Measurements from ENCODE around the gene ICAM1. TPM values are rescaled to one million over a fixed set of nuclear protein-coding genes. Genes with fewer than 3 reads are reported as not detected.

Gene ICAM1
- total RNA-seq, 1 experiment from 2014 or later, result 23.8 TPM

GRCh38 chr19:10305139-10305806 lies 34.4 kb downstream of the ICAM1 start:
- Histone ChIP-seq H3K27ac (no peak overlapping the region), H3K4me2 (no peak overlapping the region), H3K79me2 (ENCODE audit: low read depth) (no peaks in the 10 kb centered on the region), H3K4me1 (replicated peaks; ENCODE audit: insufficient read depth) (no peaks in the 10 kb centered on the region), H3K9me3 (ENCODE audit: insufficient read depth, low read depth) (no peaks in the 10 kb centered on the region), H3K4me3 (no peak overlapping the region), H3K27me3 (ENCODE audit: insufficient read depth, low read depth) (no peaks in the 10 kb centered on the region), H3F3A (ENCODE audit: insufficient read depth, low read depth) (peaks cover 6% of the 10 kb centered on the region; the same call in 1 of the 2 replicates), H4K20me1 (ENCODE audit: insufficient read depth) (no peaks in the 10 kb centered on the region), H3K36me3 (ENCODE audit: low read depth) (no peaks in the 10 kb centered on the region; the same call in 1 of the 2 replicates), H2AFZ (no peak overlapping the region), H3K9me2 (ENCODE audit: insufficient read depth) (no peaks in the 10 kb centered on the region)
- CTCF ChIA-PET, result no interaction called here
- no TSS peak for BruUV-seq (replicated peaks)
- POLR2A ChIA-PET (ENCODE audit: unreplicated experiment), result interaction anchor here (0.7 kb wide), 1 partner anchor 28 kb away, joined by 5 read pairs; no protein-coding TSS in a partner anchor
- intact Hi-C loops (cut with micrococcal nuclease; ENCODE audit: unreplicated experiment), result no loop called here
- TF ChIP-seq EZH2 (IDR thresholded peaks at IDR 0.05; ENCODE audit: low read depth), result no peak
- no peak for TF ChIP-seq CTCF (conservative IDR thresholded peaks at IDR 0.05)
- no peak for DNase-seq

- no peaks in the 10 kb centered on the region for H3K9me3 ChIP-seq (ENCODE audit: insufficient read depth, low read depth)
- no peaks in the 10 kb centered on the region for H4K20me1 ChIP-seq (ENCODE audit: insufficient read depth)
- intact Hi-C loops (cut with micrococcal nuclease; ENCODE audit: unreplicated experiment), result no loop called here
- H3K4me3 ChIP-seq, result no peak overlapping the region
- CTCF ChIA-PET, result no interaction called here
- H3K4me1 ChIP-seq (replicated peaks; ENCODE audit: insufficient read depth), result no peaks in the 10 kb centered on the region
- no peaks in the 10 kb centered on the region for H3K79me2 ChIP-seq (ENCODE audit: low read depth)
- no peaks in the 10 kb centered on the region for H3K9me2 ChIP-seq (ENCODE audit: insufficient read depth)
- peaks cover 6% of the 10 kb centered on the region; the same call in 1 of the 2 replicates for H3F3A ChIP-seq (ENCODE audit: insufficient read depth, low read depth)
- TF ChIP-seq EZH2 (IDR thresholded peaks at IDR 0.05; ENCODE audit: low read depth), result no peak
- TF ChIP-seq CTCF (conservative IDR thresholded peaks at IDR 0.05), result no peak
- POLR2A ChIA-PET (ENCODE audit: unreplicated experiment), result no interaction called here
- H3K36me3 ChIP-seq (ENCODE audit: low read depth), result no peaks in the 10 kb centered on the region; the same call in 1 of the 2 replicates
- no TSS peak for BruUV-seq (replicated peaks)
- no peak overlapping the region for H3K4me2 ChIP-seq
- H3K27ac ChIP-seq, result no peak overlapping the region
- H3K27me3 ChIP-seq (ENCODE audit: insufficient read depth, low read depth), result no peaks in the 10 kb centered on the region
- DNase-seq, result no peak
- H2AFZ ChIP-seq, result no peak overlapping the region
Observed at GRCh38 chr19:10306327-10306726, 35.4 kb downstream of the ICAM1 start.

- H3K9me3 ChIP-seq (ENCODE audit: insufficient read depth, low read depth), result no peaks in the 10 kb centered on the region
- no peaks in the 10 kb centered on the region for H3K27me3 ChIP-seq (ENCODE audit: insufficient read depth, low read depth)
- H2AFZ ChIP-seq, result no peak within 1 kb of the TSS
- H3K79me2 ChIP-seq (ENCODE audit: low read depth), result peaks cover 5% of the 10 kb centered on the region; the same call in 1 of the 2 replicates
- no peak within 1 kb of the TSS for H3K4me2 ChIP-seq
- POLR2A ChIA-PET (ENCODE audit: unreplicated experiment), result no interaction called here
- intact Hi-C loops (cut with micrococcal nuclease; ENCODE audit: unreplicated experiment), result no loop called here
- TF ChIP-seq CTCF (conservative IDR thresholded peaks at IDR 0.05) (no peak), EZH2 (IDR thresholded peaks at IDR 0.05; ENCODE audit: low read depth) (no peak)
- H3F3A ChIP-seq (ENCODE audit: insufficient read depth, low read depth), result peaks cover 11% of the 10 kb centered on the region; the same call in 1 of the 2 replicates
- no peak within 1 kb of the TSS for H3K27ac ChIP-seq
- H3K36me3 ChIP-seq (ENCODE audit: low read depth), result no peaks in the 10 kb centered on the region; the same call in 1 of the 2 replicates
- H4K20me1 ChIP-seq (ENCODE audit: insufficient read depth), result no peaks in the 10 kb centered on the region
- no peak within 1 kb of the TSS for H3K4me3 ChIP-seq
- BruUV-seq (replicated peaks), result no TSS peak
- no peaks in the 10 kb centered on the region for H3K9me2 ChIP-seq (ENCODE audit: insufficient read depth)
- no peak for DNase-seq
- peaks cover 2% of the 10 kb centered on the region for H3K4me1 ChIP-seq (replicated peaks; ENCODE audit: insufficient read depth)
- CTCF ChIA-PET, result no interaction called here
Observed at GRCh38 chr19:10309423-10309822, 38.5 kb downstream of the ICAM1 start, which contains the start of gene ZGLP1. TSS of gene ZGLP1 (minus strand) at chr19:10309815.

Data from PC-9 (cell line).